PC-3 (cell line): ENCODE results near the gene GOLGA1. TPM values are rescaled to one million over a fixed set of nuclear protein-coding genes. Genes with fewer than 3 reads are reported as not detected.

Experiments
- ATAC-seq: fragments of 200-7000 bp; cut with Tn5 transposase; 2 replicates; pipeline ENCODE4 v1.9.1; 2020; ENCODE audit warnings: mild to moderate bottlenecking, moderate library complexity
- BruUV-seq: library from RNA; stranded (reverse); fragments of 400-500 nt; replicated peaks from 2 replicates; lab custom pipeline; 2021; lab: Mats Ljungman, UMichigan
- CTCF ChIA-PET: fragments of 300-600 bp; sonication (Branson Sonifier 250); formaldehyde crosslinking; loops from one replicate; lab custom pipeline; 2022; ENCODE audit warnings: antibody characterized with exemption; lab: Charles Lee
- POLR2A ChIA-PET: fragments of 300-600 bp; sonication (Branson Sonifier 250); formaldehyde crosslinking; loops from one replicate; lab custom pipeline; 2022; ENCODE audit warnings: antibody characterized with exemption; ENCODE audit not compliant: unreplicated experiment; lab: Charles Lee
- DNase-seq: peaks from one replicate; pipeline ENCODE4 v3.0.0-alpha.2; 2015
- H2AFZ ChIP-seq: fragments of 300-600 bp; sonication (generic); 2 replicates; pipeline ENCODE4 v1.6.0; 2016; ENCODE audit warnings: antibody characterized with exemption, low read length
- H3F3A ChIP-seq: fragments of 300-600 bp; sonication (generic); one replicate; pipeline ENCODE4 v1.6.0; 2017; ENCODE audit warnings: antibody characterized with exemption, low read length, control low read depth, mild to moderate bottlenecking; ENCODE audit not compliant: unreplicated experiment
- H3K27ac ChIP-seq: fragments of 300-600 bp; sonication (generic); 2 replicates; pipeline ENCODE4 v1.5.1; 2016; ENCODE audit warnings: mild to moderate bottlenecking, low read length
- H3K27me3 ChIP-seq: fragments of 300-600 bp; sonication (generic); 2 replicates; pipeline ENCODE4 v1.6.1; 2016; ENCODE audit warnings: low read length, mixed read lengths
- H3K36me3 ChIP-seq: fragments of 300-600 bp; sonication (generic); 2 replicates; pipeline ENCODE4 v1.6.1; 2016; ENCODE audit warnings: low read depth, mixed run types, low read length, mixed read lengths
- H3K4me1 ChIP-seq: fragments of 300-600 bp; sonication (generic); 2 replicates; pipeline ENCODE4 v1.5.1; 2016; ENCODE audit warnings: low read length; ENCODE audit not compliant: insufficient read depth
- H3K4me2 ChIP-seq: fragments of 300-600 bp; sonication (generic); 2 replicates; pipeline ENCODE4 v1.6.0; 2016; ENCODE audit warnings: low read length
- H3K4me3 ChIP-seq: fragments of 300-600 bp; sonication (generic); 2 replicates; pipeline ENCODE4 v1.5.1; 2016; ENCODE audit warnings: mild to moderate bottlenecking, low read length, mixed read lengths
- H3K79me2 ChIP-seq: fragments of 300-600 bp; sonication (generic); 2 replicates; pipeline ENCODE4 v1.6.1; 2017; ENCODE audit warnings: low read length, mixed read lengths
- H3K9ac ChIP-seq: fragments of 300-600 bp; sonication (generic); 2 replicates; pipeline ENCODE4 v1.6.0; 2016; ENCODE audit warnings: mild to moderate bottlenecking, low read length
- H3K9me2 ChIP-seq: fragments of 300-600 bp; sonication (generic); replicated peaks from 2 replicates; pipeline ENCODE4 v1.6.1; 2016; ENCODE audit warnings: mixed run types, low read length, mixed read lengths
- H3K9me3 ChIP-seq: fragments of 300-600 bp; sonication (generic); 2 replicates; pipeline ENCODE4 v1.6.1; 2016; ENCODE audit warnings: low read length, mixed read lengths
- H4K20me1 ChIP-seq: fragments of 300-600 bp; sonication (generic); 2 replicates; pipeline ENCODE4 v1.6.1; 2016; ENCODE audit warnings: low read length, mixed read lengths
- EZH2 ChIP-seq: fragments of 300-600 bp; sonication (generic); IDR thresholded peaks from one replicate; pipeline ENCODE4 v1.6.1; 2017; ENCODE audit warnings: antibody characterized with exemption, mild to moderate bottlenecking, low read length; ENCODE audit not compliant: unreplicated experiment
- EZH2phosphoT487 ChIP-seq: fragments of 300-600 bp; sonication (generic); IDR thresholded peaks from 2 replicates; pipeline ENCODE4 v1.6.1; 2018; ENCODE audit warnings: mild to moderate bottlenecking, antibody characterized with exemption, low read length, borderline replicate concordance
- intact Hi-C: fragments of 100-400 bp; cut with micrococcal nuclease; formaldehyde crosslinking; loops from 2 replicates; pipeline ENCODE4 v1.9.0; 2023
- total RNA-seq: library from RNA; depleted of rRNA; stranded (reverse); fragments of >200 nt; gene quantifications from 2 replicates; pipeline ENCODE4 v1.2.3, GENCODE V29; 2014
- TF ChIP-seq, protein P1 (sequence below): fragments of 300-600 bp; sonication (generic); conservative IDR thresholded peaks from 2 replicates; pipeline ENCODE4 v1.5.1; 2017; ENCODE audit warnings: antibody characterized with exemption, low read depth, mild to moderate bottlenecking, low read length

GOLGA1 gene
- total RNA-seq, 1 experiment from 2014 or later, result 8.6 TPM

GRCh38 chr9:124947727-124948391, 7.0 kb upstream of the GOLGA1 start:
- H3K4me1 ChIP-seq, result no peaks in the 10 kb centered on the region
- intact Hi-C loops, result no loop called here
- no peak overlapping the region for H3K4me2 ChIP-seq
- no peaks in the 10 kb centered on the region for H4K20me1 ChIP-seq
- no peaks in the 10 kb centered on the region for H3F3A ChIP-seq
- no peaks in the 10 kb centered on the region for H3K9me2 ChIP-seq
- no peaks in the 10 kb centered on the region for H3K79me2 ChIP-seq
- ATAC-seq (no peak), DNase-seq (no peak)
- H3K4me3 ChIP-seq, result no peak overlapping the region
- CTCF ChIA-PET, result no interaction called here
- no peaks in the 10 kb centered on the region for H3K9me3 ChIP-seq
- no TSS peak for BruUV-seq
- H3K9ac ChIP-seq, result no peak overlapping the region
- no peak overlapping the region for H3K27ac ChIP-seq
- no peaks in the 10 kb centered on the region for H3K27me3 ChIP-seq
- TF ChIP-seq, protein P1, sequence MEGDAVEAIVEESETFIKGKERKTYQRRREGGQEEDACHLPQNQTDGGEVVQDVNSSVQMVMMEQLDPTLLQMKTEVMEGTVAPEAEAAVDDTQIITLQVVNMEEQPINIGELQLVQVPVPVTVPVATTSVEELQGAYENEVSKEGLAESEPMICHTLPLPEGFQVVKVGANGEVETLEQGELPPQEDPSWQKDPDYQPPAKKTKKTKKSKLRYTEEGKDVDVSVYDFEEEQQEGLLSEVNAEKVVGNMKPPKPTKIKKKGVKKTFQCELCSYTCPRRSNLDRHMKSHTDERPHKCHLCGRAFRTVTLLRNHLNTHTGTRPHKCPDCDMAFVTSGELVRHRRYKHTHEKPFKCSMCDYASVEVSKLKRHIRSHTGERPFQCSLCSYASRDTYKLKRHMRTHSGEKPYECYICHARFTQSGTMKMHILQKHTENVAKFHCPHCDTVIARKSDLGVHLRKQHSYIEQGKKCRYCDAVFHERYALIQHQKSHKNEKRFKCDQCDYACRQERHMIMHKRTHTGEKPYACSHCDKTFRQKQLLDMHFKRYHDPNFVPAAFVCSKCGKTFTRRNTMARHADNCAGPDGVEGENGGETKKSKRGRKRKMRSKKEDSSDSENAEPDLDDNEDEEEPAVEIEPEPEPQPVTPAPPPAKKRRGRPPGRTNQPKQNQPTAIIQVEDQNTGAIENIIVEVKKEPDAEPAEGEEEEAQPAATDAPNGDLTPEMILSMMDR, result no peak
- TF ChIP-seq EZH2 (no peak), EZH2phosphoT487 (no peak)
- POLR2A ChIA-PET, result no interaction called here
- no peaks in the 10 kb centered on the region for H3K36me3 ChIP-seq
- no peak overlapping the region for H2AFZ ChIP-seq

- TF ChIP-seq, protein P1, result no peak
- TF ChIP-seq EZH2phosphoT487, result no peak
- TF ChIP-seq EZH2, result no peak
- peaks cover 6% of the 10 kb centered on the region; the same call in 1 of the 2 replicates for H3K79me2 ChIP-seq
- intact Hi-C loops, result no loop called here
- no peak for DNase-seq
- no peaks in the 10 kb centered on the region for H3K36me3 ChIP-seq
- no peaks in the 10 kb centered on the region for H3K9me3 ChIP-seq
- H2AFZ ChIP-seq, result no peak overlapping the region
- POLR2A ChIA-PET, result no interaction called here
- no peaks in the 10 kb centered on the region for H3K9me2 ChIP-seq
- no peak for ATAC-seq
- H3K4me1 ChIP-seq, result peaks cover 5% of the 10 kb centered on the region
- H3K27ac ChIP-seq, result no peak overlapping the region
- H3K4me3 ChIP-seq, result no peak overlapping the region
- H4K20me1 ChIP-seq, result no peaks in the 10 kb centered on the region
- H3F3A ChIP-seq, result no peaks in the 10 kb centered on the region
- CTCF ChIA-PET, result no interaction called here
- H3K4me2 ChIP-seq, result no peak overlapping the region
- H3K9ac ChIP-seq, result no peak overlapping the region
- H3K27me3 ChIP-seq, result no peaks in the 10 kb centered on the region
- BruUV-seq, result no TSS peak
Observed at GRCh38 chr9:124946167-124946566, 5.3 kb upstream of the GOLGA1 start.
